K562 (cell line): ENCODE data around the gene GLP2R. TPM values are rescaled to one million over a fixed set of nuclear protein-coding genes. Genes with fewer than 3 reads are reported as not detected.

Experiments
- ATAC-seq: fragments of 200-7000 bp; cut with Tn5 transposase; 3 replicates; pipeline ENCODE4 v1.9.1; 2020; ENCODE audit warnings: moderate library complexity
- BruUV-seq: library from RNA; stranded (reverse); fragments of 400-500 nt; replicated peaks from 2 replicates; lab custom pipeline; 2021; lab: Mats Ljungman, UMichigan
- CTCF ChIA-PET: fragments of 300-600 bp; formaldehyde crosslinking; extraction: SDS; loops from one replicate; lab custom pipeline; 2021; ENCODE audit warnings: low intra/inter-chr PET ratio; lab: Yijun Ruan, JAX
- POLR2A ChIA-PET: fragments of 300-600, 350-650 bp; sonication (Branson Sonifier 250); formaldehyde crosslinking; extraction: SDS; loops from one replicate; lab custom pipeline; 2021; ENCODE audit warnings: antibody characterized with exemption, inconsistent platforms; lab: Yijun Ruan, JAX
- DNase-seq, 4 experiments: peaks; one replicate each; pipeline versions ENCODE4 v3.0.0 to v3.0.0-alpha.2; 2011 to 2018; ENCODE audit warnings: low spot score in 3 of 4, mixed read lengths in 3 of 4; ENCODE audit errors: extremely low read depth in 1 of 4
- FAIRE-seq: peaks from 2 replicates; lab custom pipeline; 2011; peaks lifted over from hg19 to GRCh38; lab: Jason Lieb, UNC
- H2AFZ ChIP-seq: 2 replicates; pipeline ENCODE4 v1.6.0; 2011; ENCODE audit warnings: low read depth, low read length, control low read depth, inconsistent platforms
- H3K27ac ChIP-seq: fragments of 200-600 bp; 3 replicates; pipeline ENCODE4 v1.8.0; 2011; ENCODE audit warnings: low read depth, mild to moderate bottlenecking, control low read depth, inconsistent platforms, low read length, moderate library complexity, mixed read lengths; ENCODE audit errors: extremely low read depth
- H3K27me3 ChIP-seq, 2 experiments: fragments of 300-600 bp in 1 of 2; 2 replicates in 1 of 2; 3 replicates in 1 of 2; pipeline versions ENCODE4 v1.6.0 to v1.8.0; 2011; ENCODE audit warnings: inconsistent platforms in 2 of 2, low read length in 2 of 2, mild to moderate bottlenecking in 1 of 2, mixed read lengths in 1 of 2, moderate library complexity in 1 of 2; ENCODE audit not compliant: control insufficient read depth in 2 of 2, insufficient read depth in 2 of 2
- H3K36me3 ChIP-seq: fragments of 300-600 bp; 3 replicates; pipeline ENCODE4 v1.8.0; 2011; ENCODE audit warnings: mild to moderate bottlenecking, low read length, inconsistent platforms; ENCODE audit not compliant: control insufficient read depth, insufficient read depth
- H3K4me1 ChIP-seq, 2 experiments: fragments of 200-600 bp in 1 of 2; replicated peaks in 1 of 2; 2 replicates in 1 of 2; 3 replicates in 1 of 2; pipeline versions ENCODE4 v1.5.1 to v1.8.0; 2011; ENCODE audit warnings: inconsistent platforms in 2 of 2, low read length in 2 of 2, mild to moderate bottlenecking in 1 of 2, mixed read lengths in 1 of 2, moderate library complexity in 1 of 2; ENCODE audit not compliant: control insufficient read depth in 2 of 2, insufficient read depth in 2 of 2
- H3K4me2 ChIP-seq: 2 replicates; pipeline ENCODE4 v1.6.1; 2011; ENCODE audit warnings: low read length, control low read depth, inconsistent platforms, mixed read lengths; ENCODE audit not compliant: insufficient read depth
- H3K4me3 ChIP-seq: fragments of 200-600 bp; sonication (generic), shearing (Covaris generic); 2 replicates; pipeline ENCODE4 v1.5.1; 2016; ENCODE audit warnings: control low read depth, inconsistent platforms
- H3K79me2 ChIP-seq: fragments of 200-600 bp; 3 replicates; pipeline ENCODE4 v1.8.0; 2011; ENCODE audit warnings: low read length, inconsistent platforms; ENCODE audit not compliant: control insufficient read depth, insufficient read depth
- H3K9ac ChIP-seq, 2 experiments: 2 replicates each; pipeline versions ENCODE4 v1.6.0 to v1.6.1; 2011; ENCODE audit warnings: low read depth in 2 of 2, low read length in 2 of 2, control low read depth in 1 of 2, inconsistent platforms in 1 of 2, mild to moderate bottlenecking in 1 of 2, mixed read lengths in 1 of 2; ENCODE audit not compliant: insufficient read depth in 1 of 2
- H3K9me1 ChIP-seq: one replicate; pipeline ENCODE4 v1.6.0; 2011; ENCODE audit warnings: inconsistent platforms, mild to moderate bottlenecking, low read length, moderate library complexity; ENCODE audit not compliant: control insufficient read depth, insufficient read depth
- H3K9me3 ChIP-seq: replicated peaks from 2 replicates; pipeline ENCODE4 v1.5.1; 2011; ENCODE audit warnings: low read depth, low read length, inconsistent platforms; ENCODE audit not compliant: control insufficient read depth, insufficient read depth
- H4K20me1 ChIP-seq: replicated peaks from 2 replicates; pipeline ENCODE4 v1.6.1; 2011; ENCODE audit warnings: low read length, inconsistent platforms, mixed read lengths; ENCODE audit not compliant: control insufficient read depth, insufficient read depth
- C11orf30 ChIP-seq: fragments of 450-650 bp; IDR thresholded peaks from 2 replicates; pipeline ENCODE4 v1.6.1; 2016; ENCODE audit warnings: low read depth, mild to moderate bottlenecking
- CTCFL ChIP-seq: IDR thresholded peaks from 2 replicates; pipeline ENCODE4 v1.6.1; 2011; ENCODE audit warnings: borderline replicate concordance, low read depth, mild to moderate bottlenecking, moderate library complexity, low read length; ENCODE audit not compliant: insufficient read depth, poor library complexity, severe bottlenecking
- EWSR1 ChIP-seq: fragments of 450-650 bp; IDR thresholded peaks from 2 replicates; pipeline ENCODE4 v1.6.1; 2018; ENCODE audit warnings: borderline replicate concordance, mild to moderate bottlenecking, low read depth, moderate library complexity; ENCODE audit not compliant: partially characterized antibody
- MAFK ChIP-seq: IDR thresholded peaks from 2 replicates; pipeline ENCODE4 v1.6.1; 2011; ENCODE audit warnings: low read length, improper control_type of control experiment
- NONO ChIP-seq, 2 experiments: fragments of 200-400 bp in 1 of 2; fragments of 450-650 bp in 1 of 2; formaldehyde crosslinking in 1 of 2; IDR thresholded peaks; 2 replicates each; pipeline ENCODE4 v1.6.1; 2017; ENCODE audit warnings: low read depth in 2 of 2, mild to moderate bottlenecking in 2 of 2, moderate library complexity in 2 of 2, low read length in 1 of 2
- RERE ChIP-seq: sonication (generic); formaldehyde crosslinking; IDR thresholded peaks from 2 replicates; pipeline ENCODE4 v1.8.0; 2023; ENCODE audit warnings: missing genetic modification reagents, mild to moderate bottlenecking, borderline replicate concordance
- ZNF830 ChIP-seq: fragments of 250-450 bp; sonication (Bioruptor Pico); IDR thresholded peaks from 2 replicates; pipeline ENCODE4 v1.5.0; 2021; ENCODE audit warnings: mild to moderate bottlenecking
- WGBS: fragments of 100-300 bp; shearing (Covaris generic); methylation state at CpG from one replicate; pipeline ENCODE4 v1.1.6; 2016; ENCODE audit warnings: low coverage, mixed read lengths; ENCODE audit not compliant: insufficient coverage; ENCODE audit errors: missing lambda C conversion rate; 5-methylcytosine and 5-hydroxymethylcytosine counted together
- in situ Hi-C: fragments of 300-500 bp; cut with MboI; formaldehyde crosslinking; loops from 4 replicates; pipeline ENCODE4 v1.15.0; 2018; ENCODE audit warnings: inconsistent platforms, mixed read lengths
- intact Hi-C: fragments of 100-400 bp; cut with micrococcal nuclease; formaldehyde crosslinking; loops from 2 replicates; pipeline ENCODE4 v1.14.2; 2022
- polyA plus RNA-seq, 8 experiments: library from polyadenylated mRNA; depleted of rRNA in 4 of 8; stranded (reverse) in 5 of 8; unstranded in 3 of 8; fragments of >200 nt; fragmentation: Nextera tagmentation in 2 of 8; fragmentation: Illumina TruSeq in 1 of 8; extraction: Ambion mirVana in 2 of 8; extraction: Trizol in 1 of 8; gene quantifications; 2 replicates each; pipeline versions ENCODE4 v1.2.1 to v1.2.3, GENCODE V29; 2011 to 2014; ENCODE audit warnings: inconsistent platforms in 1 of 8, missing spikeins in 1 of 8
- total RNA-seq, 7 experiments: library from RNA; depleted of rRNA in 6 of 7; stranded (reverse); fragments of >200 nt in 6 of 7; fragmentation: Illumina TruSeq in 2 of 7; extraction: Trizol in 2 of 7; gene quantifications; 2 replicates each; pipeline versions ENCODE4 v1.2.1 to v1.2.3, GENCODE V29; 2011 to 2021; ENCODE audit warnings: low replicate concordance in 1 of 7
- TF ChIP-seq, protein P1 (sequence below), 2 experiments: IDR thresholded peaks in 1 of 2; conservative IDR thresholded peaks in 1 of 2; 2 replicates each; pipeline ENCODE4 v1.6.1; 2016; ENCODE audit warnings: low read depth in 2 of 2, mild to moderate bottlenecking in 1 of 2, missing compliant biosample characterization in 1 of 2, missing genetic modification characterization in 1 of 2, moderate library complexity in 1 of 2

The GLP2R gene
- total and polyA plus RNA-seq, 9 of the 15 experiments (the other 6 are each of a cell fraction or from before 2014, with no cell fraction given) = not detected

GRCh38 chr17:9806699-9807098 lies 19.0 kb upstream of the GLP2R start (continued):
- no peak for TF ChIP-seq RERE (CRISPR knock-in tag)

GRCh38 chr17:9809409-9809808 lies 16.3 kb upstream of the GLP2R start:
- Histone ChIP-seq H3K9ac (no peak overlapping the region), H3K27me3 (no peaks in the 10 kb centered on the region; a peak in 1 of 5 replicates), H3K4me1 (no peaks in the 10 kb centered on the region), H3K9me1 (no peaks in the 10 kb centered on the region), H3K4me3 (no peak overlapping the region), H2AFZ (no peak overlapping the region), H3K4me2 (no peak overlapping the region), H3K36me3 (no peaks in the 10 kb centered on the region), H4K20me1 (no peaks in the 10 kb centered on the region), H3K9me3 (no peaks in the 10 kb centered on the region), H3K79me2 (no peaks in the 10 kb centered on the region), H3K27ac (no peak overlapping the region)
- in situ Hi-C loops (no loop called here), intact Hi-C loops (no loop called here)
- no TSS peak for BruUV-seq
- DNase-seq (no peak), ATAC-seq (no peak), FAIRE-seq (no peak)
- 3% methylated on average over 8 of the region's 8 CpGs for WGBS
- ChIA-PET POLR2A (no interaction called here), CTCF (no interaction called here)
- TF ChIP-seq EWSR1 = no peak
- peak; percentile 5; the same call in 1 of the 2 replicates for TF ChIP-seq MAFK
- TF ChIP-seq ZNF830 (CRISPR knock-in tag) = no peak
- TF ChIP-seq, protein P1, sequence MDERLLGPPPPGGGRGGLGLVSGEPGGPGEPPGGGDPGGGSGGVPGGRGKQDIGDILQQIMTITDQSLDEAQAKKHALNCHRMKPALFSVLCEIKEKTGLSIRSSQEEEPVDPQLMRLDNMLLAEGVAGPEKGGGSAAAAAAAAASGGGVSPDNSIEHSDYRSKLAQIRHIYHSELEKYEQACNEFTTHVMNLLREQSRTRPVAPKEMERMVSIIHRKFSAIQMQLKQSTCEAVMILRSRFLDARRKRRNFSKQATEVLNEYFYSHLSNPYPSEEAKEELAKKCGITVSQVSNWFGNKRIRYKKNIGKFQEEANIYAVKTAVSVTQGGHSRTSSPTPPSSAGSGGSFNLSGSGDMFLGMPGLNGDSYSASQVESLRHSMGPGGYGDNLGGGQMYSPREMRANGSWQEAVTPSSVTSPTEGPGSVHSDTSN (CRISPR knock-in tag; IDR thresholded peaks at IDR 0.05; ENCODE audit: low read depth) = no peak
- TF ChIP-seq, protein P1 (tag; conservative IDR thresholded peaks at IDR 0.05; ENCODE audit: low read depth) = no peak
- TF ChIP-seq C11orf30 = peak; percentile 45; the same call in 1 of the 2 replicates
- TF ChIP-seq NONO (IDR thresholded peaks at IDR 0.05; ENCODE audit: low read depth in 2 of 2, low read length in 1 of 2) = no peak
- TF ChIP-seq CTCFL = no peak
